ENCODE results near the gene WASHC3.

GRCh38 chr12:101997102-101997501 is 64.7 kb downstream of the WASHC3 start:
- TF ChIP-seq CTCF (conservative IDR thresholded peaks at IDR 0.05) (no peak), EZH2 (IDR thresholded peaks at IDR 0.05; ENCODE audit: low read depth) (no peak)
